Measurements from ENCODE around the gene FRS3. TPM values are rescaled to one million over a fixed set of nuclear protein-coding genes. Genes with fewer than 3 reads are reported as not detected.

FRS3 gene
- total and polyA plus RNA-seq, 5 experiments from 2014 or later, result 0.91 to 7.6 (median 2.8) TPM

- DNase-seq (peak; percentile 75 to 91 (median 88)), ATAC-seq (peak; percentile 68 to 73)
- Mint-ChIP-seq H3K27me3 (peaks cover 0 to 4% (median 0%) of the 10 kb centered on the region in 5 donors), H3K27ac (peak overlapping the region; percentile 92 to 98 (median 96)), H3K36me3 (peaks cover 0 to 25% (median 7%) of the 10 kb centered on the region in 3 donors), H3K4me3 (peak overlapping the region; percentile 89 to 97 (median 94)), H3K9me3 (no peaks in the 10 kb centered on the region), H3K4me1 (peaks cover 2 to 25% (median 13%) of the 10 kb centered on the region in 4 donors)
- POLR2A ChIA-PET, result interaction anchor here (0.5 to 4.5 kb wide), 22 partner anchors 8 to 1383 kb away, joined by 3 to 102 read pairs (median 4); partner anchors contain the start of genes BYSL, KLHDC3, MEA1 and MED20
Measured at GRCh38 chr6:41786451-41787218, 6.9 kb upstream of the FRS3 start.

DNA sequence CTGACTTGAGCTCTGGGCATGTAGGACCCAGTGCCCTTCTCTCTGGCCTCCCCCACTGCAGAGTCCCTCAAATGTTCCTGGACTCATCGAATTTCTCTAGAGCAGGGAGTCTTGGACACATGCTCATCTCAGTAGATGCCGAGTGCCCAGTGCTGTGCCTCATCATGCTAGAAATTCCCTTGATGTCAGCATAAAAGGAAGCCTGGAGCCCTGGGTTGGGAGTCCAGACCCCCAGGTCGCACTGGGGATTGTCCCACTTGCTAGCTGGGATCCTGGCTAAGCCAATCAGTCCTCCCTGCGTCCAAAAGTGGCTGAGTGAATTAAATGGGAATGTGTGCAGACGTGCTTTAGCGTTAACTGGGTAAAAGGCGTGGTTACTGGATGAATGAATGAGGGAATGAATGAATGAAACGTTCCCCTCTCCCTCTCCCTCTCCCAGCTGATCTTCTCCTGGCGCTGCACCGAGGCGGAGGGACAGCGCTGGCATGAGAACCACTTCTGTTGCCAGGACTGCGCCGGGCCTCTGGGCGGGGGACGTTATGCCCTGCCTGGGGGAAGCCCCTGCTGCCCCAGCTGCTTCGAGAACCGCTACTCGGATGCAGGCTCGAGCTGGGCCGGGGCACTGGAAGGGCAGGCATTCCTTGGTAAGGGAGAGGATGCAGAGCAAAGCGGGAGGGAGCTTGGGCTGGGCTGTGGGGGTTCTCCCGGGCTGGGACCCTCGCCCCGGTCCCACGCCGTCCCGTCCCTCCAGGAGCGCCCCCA lies 6.2 kb upstream of the FRS3 start:
- Mint-ChIP-seq H3K9me3 (no peaks in the 10 kb centered on the region), H3K27ac (peak overlapping the region in 4 of 10 donors; percentile 34 to 81 (median 69)), H3K27me3 (peaks cover 0 to 9% (median 0%) of the 10 kb centered on the region in 5 donors), H3K4me3 (peak overlapping the region; percentile 72 to 96 (median 92)), H3K4me1 (peaks cover 5 to 30% (median 19%) of the 10 kb centered on the region in 4 donors), H3K36me3 (peaks cover 0 to 20% (median 4%) of the 10 kb centered on the region in 3 donors)
- ATAC-seq (no peak), DNase-seq (peak in 2 of 10 donors; percentile 8 to 11)
- POLR2A ChIA-PET, result interaction anchor here (0.6 to 4.5 kb wide), 15 partner anchors 7 to 1228 kb away, joined by 3 to 102 read pairs (median 5); partner anchors contain the start of genes BYSL, KLHDC3, MEA1 and MED20

GRCh38 chr6:41785254-41785653 lies 5.6 kb upstream of the FRS3 start:
- H3K36me3 Mint-ChIP-seq, result peaks cover 0 to 14% (median 4%) of the 10 kb centered on the region in 3 donors
- peaks cover 5 to 32% (median 20%) of the 10 kb centered on the region in 4 donors for H3K4me1 Mint-ChIP-seq
- no peaks in the 10 kb centered on the region for H3K9me3 Mint-ChIP-seq
- POLR2A ChIA-PET, result interaction anchor here (0.6 to 4.5 kb wide), 6 partner anchors 12 to 263 kb away, joined by 3 to 102 read pairs (median 18); partner anchors contain the start of genes BYSL, MED20 and TAF8
- DNase-seq (no peak), ATAC-seq (no peak)
- no peak overlapping the region for H3K27ac Mint-ChIP-seq
- H3K27me3 Mint-ChIP-seq, result peaks cover 0 to 9% (median 0%) of the 10 kb centered on the region in 5 donors
- H3K4me3 Mint-ChIP-seq, result peak overlapping the region in 9 of 10 donors; percentile 24 to 96 (median 39)

GRCh38 chr6:41784581-41785171 lies 5.0 kb upstream of the FRS3 start:
- POLR2A ChIA-PET, result interaction anchor here (1.0 to 4.5 kb wide), 7 partner anchors 13 to 263 kb away, joined by 3 to 102 read pairs (median 4); partner anchors contain the start of genes BYSL, MED20 and TAF8
- ATAC-seq, result no peak
- H3K4me3 Mint-ChIP-seq, result peak overlapping the region in 8 of 10 donors; percentile 26 to 93 (median 58)
- H3K9me3 Mint-ChIP-seq, result no peaks in the 10 kb centered on the region
- peaks cover 0 to 8% (median 0%) of the 10 kb centered on the region in 3 donors for H3K36me3 Mint-ChIP-seq
- no peak for DNase-seq
- peaks cover 0 to 11% (median 0%) of the 10 kb centered on the region in 5 donors for H3K27me3 Mint-ChIP-seq
- H3K4me1 Mint-ChIP-seq, result peaks cover 3 to 30% (median 24%) of the 10 kb centered on the region in 4 donors
- H3K27ac Mint-ChIP-seq, result no peak overlapping the region

DNA sequence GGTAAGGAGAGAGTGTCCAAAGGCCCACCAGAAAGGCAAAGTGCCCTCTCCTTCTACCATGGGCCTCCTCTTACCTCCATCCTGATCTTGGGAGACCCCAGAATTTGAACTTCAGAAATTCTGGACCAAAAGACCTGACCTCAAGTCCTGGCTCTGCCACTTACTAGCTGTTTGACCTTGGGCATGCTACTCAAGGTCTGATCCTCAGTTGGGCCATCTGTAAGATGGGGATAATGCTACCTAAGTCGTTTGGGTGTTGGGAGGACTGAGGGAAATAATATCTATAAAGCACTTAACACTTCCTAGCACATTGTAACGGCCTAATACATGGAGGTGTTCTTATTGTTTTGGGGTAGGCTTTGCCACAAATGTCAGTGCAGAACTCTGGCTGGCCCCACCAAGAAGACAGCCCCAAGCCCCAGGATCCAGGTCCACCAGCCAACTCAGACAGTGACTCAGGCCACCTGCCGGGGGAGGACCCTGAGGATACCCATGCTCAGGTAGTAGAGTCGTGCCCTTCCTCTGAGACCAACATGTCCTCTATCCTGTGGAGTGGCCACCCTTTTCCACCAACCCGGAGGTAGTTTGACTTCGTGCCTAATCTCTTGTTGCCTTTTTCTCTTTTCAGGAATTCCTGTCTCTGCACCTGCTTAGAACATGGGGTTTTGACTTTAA lies 3.5 kb upstream of the FRS3 start:
- Mint-ChIP-seq H3K4me3 (peak overlapping the region in 2 of 10 donors; percentile 4 to 28), H3K4me1 (peaks cover 8 to 32% (median 26%) of the 10 kb centered on the region in 4 donors), H3K36me3 (peaks cover 0 to 2% (median 0%) of the 10 kb centered on the region in 3 donors), H3K27ac (peak overlapping the region in 1 of 10 donors; percentile 16), H3K27me3 (peaks cover 0 to 11% (median 0%) of the 10 kb centered on the region in 5 donors), H3K9me3 (no peaks in the 10 kb centered on the region)
- DNase-seq (no peak), ATAC-seq (no peak)
- POLR2A ChIA-PET, result interaction anchor here (0.5 to 1.1 kb wide), 3 partner anchors 83 to 260 kb away, joined by 3 to 6 read pairs (median 3); no protein-coding TSS in a partner anchor

DNA sequence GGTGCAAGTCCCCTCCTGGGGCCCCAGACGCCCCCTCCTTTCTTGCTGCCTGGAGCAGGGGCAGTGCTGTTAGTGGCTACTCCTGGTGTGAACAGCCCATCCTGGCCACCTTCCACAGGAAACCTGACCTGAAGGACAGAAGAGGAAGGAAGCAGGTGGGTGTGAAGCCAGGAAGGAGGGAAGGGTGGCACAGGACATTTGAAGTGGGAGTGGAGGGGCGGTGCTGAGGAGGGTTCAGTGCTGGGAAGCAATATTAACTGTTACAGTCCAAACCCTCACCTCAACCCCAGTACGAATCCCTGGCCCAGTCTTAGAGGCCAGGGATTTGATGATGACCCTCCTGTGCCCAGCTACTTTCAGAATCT lies 1.6 kb upstream of the FRS3 start:
- H3K27ac Mint-ChIP-seq, result peak overlapping the region in 1 of 10 donors; percentile 80

DNA sequence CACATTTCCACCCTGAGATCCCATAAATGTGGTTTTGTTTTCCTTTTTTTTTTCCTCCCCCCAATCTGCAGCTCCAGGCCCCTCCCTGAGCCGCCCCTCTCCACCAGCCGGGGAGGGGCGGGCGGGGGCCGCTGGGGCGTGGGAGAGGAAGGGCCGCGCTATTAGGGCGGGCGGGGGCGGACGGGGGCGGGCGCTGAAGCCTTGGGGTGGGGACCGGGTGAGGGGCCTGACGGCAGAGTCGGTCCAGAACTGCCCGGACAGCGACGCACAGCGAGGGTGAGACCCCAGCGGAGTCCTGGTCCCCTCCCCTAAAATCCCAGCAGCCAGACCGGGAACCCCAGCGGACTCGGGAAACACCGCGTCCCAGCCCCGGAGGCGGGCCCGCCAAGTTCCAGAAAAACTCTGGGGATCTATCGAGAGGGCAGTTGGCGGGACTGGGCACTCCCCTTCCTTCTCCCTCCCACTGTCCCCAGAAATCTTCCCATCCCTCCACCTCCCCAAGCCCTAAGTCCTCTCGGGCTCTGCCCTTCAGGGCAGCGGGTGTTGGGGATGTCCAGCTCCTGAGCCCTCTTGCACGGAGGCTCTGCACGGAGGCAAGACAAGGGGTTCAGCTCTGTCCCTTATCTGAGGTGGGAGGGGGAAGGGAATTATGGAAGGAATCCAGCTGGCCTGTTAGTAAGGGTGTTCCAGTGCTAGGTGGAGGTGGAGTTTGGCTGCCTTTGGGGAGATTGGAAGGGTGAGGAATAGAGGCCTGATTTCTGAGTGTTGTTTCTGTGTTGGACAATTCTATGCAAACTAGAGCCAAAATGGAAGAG lies 1.1 kb upstream of the FRS3 start, which contains the start of gene PRICKLE4:
PRICKLE4 (plus strand) TSS at position 232 of the 815 bp plus-strand sequence. CDS start 2,692 bp downstream, outside the sequence.
- Mint-ChIP-seq H3K9me3 (no peaks in the 10 kb centered on the region), H3K27me3 (peaks cover 0 to 11% (median 0%) of the 10 kb centered on the region in 5 donors), H3K4me3 (peak within 1 kb of the TSS; percentile 87 to 97 (median 90)), H3K4me1 (peaks cover 8 to 32% (median 24%) of the 10 kb centered on the region in 4 donors), H3K27ac (peak within 1 kb of the TSS in 7 of 10 donors; percentile 10 to 83 (median 65)), H3K36me3 (peaks cover 0 to 14% (median 0%) of the 10 kb centered on the region in 3 donors)
- POLR2A ChIA-PET, result interaction anchor here (1.0 to 1.5 kb wide), 5 partner anchors 9 to 434 kb away, joined by 3 read pairs; no protein-coding TSS in a partner anchor
- DNase-seq, result peak in 1 of 10 donors; percentile 26
- peak in 1 of 2 donors; percentile 3 for ATAC-seq

More for the DNA sequence above, 1.6 kb upstream of the FRS3 start:
- H3K36me3 Mint-ChIP-seq, result peaks cover 0 to 14% (median 0%) of the 10 kb centered on the region in 3 donors
- H3K9me3 Mint-ChIP-seq, result no peaks in the 10 kb centered on the region
- POLR2A ChIA-PET, result interaction anchor here (0.6 to 1.5 kb wide), 6 partner anchors 8 to 421 kb away, joined by 3 read pairs; no protein-coding TSS in a partner anchor
- H3K4me1 Mint-ChIP-seq, result peaks cover 8 to 32% (median 27%) of the 10 kb centered on the region in 4 donors
- no peak for ATAC-seq
- peaks cover 0 to 11% (median 0%) of the 10 kb centered on the region in 5 donors for H3K27me3 Mint-ChIP-seq
- DNase-seq, result no peak
- peak overlapping the region; percentile 36 to 91 (median 72) for H3K4me3 Mint-ChIP-seq

DNA sequence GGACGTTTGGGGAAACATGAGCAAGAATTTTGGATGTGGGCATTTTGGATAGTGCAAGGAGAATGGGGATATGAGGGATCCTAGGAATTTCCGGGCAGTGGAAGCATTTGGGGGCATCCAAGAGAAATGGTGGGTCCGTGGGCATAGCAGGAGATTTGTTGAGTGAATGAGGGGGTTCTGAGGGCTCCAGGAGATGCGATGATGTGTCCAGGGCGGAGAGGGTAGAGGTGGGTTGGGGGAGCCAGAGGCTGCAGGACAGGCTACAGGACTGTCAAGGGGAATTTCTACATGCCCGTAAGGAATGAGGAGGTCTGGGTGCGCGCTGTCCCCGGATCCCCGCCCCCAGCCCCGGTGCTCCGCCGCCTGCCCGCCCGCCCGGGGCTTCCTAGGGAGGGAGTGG lies 364 bp downstream of the FRS3 start:
- Mint-ChIP-seq H3K27ac (peak overlapping the region in 8 of 10 donors; percentile 33 to 88 (median 72)), H3K4me3 (peak overlapping the region; percentile 80 to 94 (median 90)), H3K4me1 (peaks cover 8 to 29% (median 22%) of the 10 kb centered on the region in 4 donors), H3K9me3 (no peaks in the 10 kb centered on the region), H3K36me3 (peaks cover 0 to 25% (median 0%) of the 10 kb centered on the region in 3 donors), H3K27me3 (peaks cover 0 to 11% (median 0%) of the 10 kb centered on the region in 5 donors)
- POLR2A ChIA-PET, result interaction anchor here (0.7 kb wide), 1 partner anchor 45 kb away, joined by 3 read pairs; no protein-coding TSS in a partner anchor
- no peak for DNase-seq
- ATAC-seq, result no peak

- Mint-ChIP-seq H3K27ac (peak overlapping the region in 8 of 10 donors; percentile 44 to 88 (median 82)), H3K4me3 (peak overlapping the region; percentile 80 to 94 (median 90)), H3K36me3 (peaks cover 0 to 29% (median 0%) of the 10 kb centered on the region in 3 donors), H3K9me3 (no peaks in the 10 kb centered on the region), H3K27me3 (peaks cover 0 to 11% (median 0%) of the 10 kb centered on the region in 5 donors), H3K4me1 (peaks cover 10 to 25% (median 21%) of the 10 kb centered on the region in 4 donors)
- POLR2A ChIA-PET, result interaction anchor here (1.4 kb wide), 1 partner anchor 8 kb away, joined by 5 read pairs; the partner anchor contains the start of gene TOMM6
- ATAC-seq (no peak), DNase-seq (no peak)
Measured at GRCh38 chr6:41778895-41779294, 805 bp downstream of the FRS3 start.

Measured in naive thymus-derived CD8-positive, alpha-beta T cell (primary cell).